GM12873 (cell line): Measurements from ENCODE around the gene OR10A6.

Source experiments
- CTCF ChIP-seq: IDR thresholded peaks from 2 replicates; pipeline ENCODE4 v1.5.1; 2012; ENCODE audit warnings: low read depth, mild to moderate bottlenecking, moderate library complexity, low read length, control low read depth; ENCODE audit not compliant: insufficient read depth; ENCODE audit errors: missing control alignments

OR10A6 gene

GRCh38 chr11:7941608-7942007 is 10.5 kb upstream of the OR10A6 start, which contains the start of gene OR10A3:
Gene OR10A3, minus strand, starts transcription at chr11:7941708. Its CDS starts 2,188 bp downstream, at chr11:7939520.
- no peak for TF ChIP-seq CTCF

- TF ChIP-seq CTCF = no peak
Observed at GRCh38 chr11:7941146-7941545, 10.1 kb upstream of the OR10A6 start.

- TF ChIP-seq CTCF = no peak
Observed at GRCh38 chr11:7936615-7937014, 5.5 kb upstream of the OR10A6 start.

- no peak for TF ChIP-seq CTCF
Observed at GRCh38 chr11:7927635-7928034, 3.4 kb downstream of the OR10A6 start.

- no peak for TF ChIP-seq CTCF
Observed at GRCh38 chr11:7924536-7924935, 6.5 kb downstream of the OR10A6 start.

GRCh38 chr11:7918141-7918540 is 12.9 kb downstream of the OR10A6 start:
- TF ChIP-seq CTCF = no peak

- TF ChIP-seq CTCF = no peak
Observed at GRCh38 chr11:7911011-7911410, 20.1 kb downstream of the OR10A6 start.
